ENCODE results near the gene MAGEB4.

DNA sequence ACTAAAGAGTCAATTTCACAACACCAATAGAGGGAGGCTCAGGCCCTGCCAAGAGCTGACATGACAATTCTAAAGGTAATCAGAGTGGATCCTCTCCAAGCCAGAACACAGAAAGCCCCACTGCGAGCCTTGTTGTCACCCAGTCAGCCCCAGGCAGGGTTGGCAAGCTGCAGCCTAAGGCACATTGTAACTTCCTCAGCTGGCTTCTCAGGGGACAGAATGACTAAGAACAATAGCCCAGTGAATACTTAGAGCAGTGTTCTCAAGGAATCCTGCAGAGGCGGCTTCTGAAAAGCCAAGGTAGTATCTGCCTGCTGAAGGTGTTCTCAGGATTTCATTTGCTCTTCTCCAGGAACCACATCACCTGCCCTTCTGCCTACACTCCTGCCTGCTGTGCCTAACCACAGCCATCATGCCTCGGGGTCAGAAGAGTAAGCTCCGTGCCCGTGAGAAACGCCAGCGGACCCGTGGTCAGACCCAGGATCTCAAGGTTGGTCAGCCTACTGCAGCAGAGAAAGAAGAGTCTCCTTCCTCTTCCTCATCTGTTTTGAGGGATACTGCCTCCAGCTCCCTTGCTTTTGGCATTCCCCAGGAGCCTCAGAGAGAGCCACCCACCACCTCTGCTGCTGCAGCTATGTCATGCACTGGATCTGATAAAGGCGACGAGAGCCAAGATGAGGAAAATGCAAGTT lies at the start of gene MAGEB4:
- TF ChIP-seq CTCF (IDR thresholded peaks at IDR 0.05) (no peak), POLR2A (IDR thresholded peaks at IDR 0.05) (no peak)
